HG03354 (cell line): ENCODE results near the gene MMP24OS.
A peak's percentile ranks its signal among the peaks of the same experiment; 100 is the strongest.

Experiments used
- ATAC-seq: cut with Tn5 transposase; IDR thresholded peaks from one replicate; pipeline ENCODE4 v1.9.1; 2021; ENCODE audit warnings: mild to moderate bottlenecking; ENCODE audit not compliant: unreplicated experiment, poor library complexity, severe bottlenecking

Gene MMP24OS

DNA sequence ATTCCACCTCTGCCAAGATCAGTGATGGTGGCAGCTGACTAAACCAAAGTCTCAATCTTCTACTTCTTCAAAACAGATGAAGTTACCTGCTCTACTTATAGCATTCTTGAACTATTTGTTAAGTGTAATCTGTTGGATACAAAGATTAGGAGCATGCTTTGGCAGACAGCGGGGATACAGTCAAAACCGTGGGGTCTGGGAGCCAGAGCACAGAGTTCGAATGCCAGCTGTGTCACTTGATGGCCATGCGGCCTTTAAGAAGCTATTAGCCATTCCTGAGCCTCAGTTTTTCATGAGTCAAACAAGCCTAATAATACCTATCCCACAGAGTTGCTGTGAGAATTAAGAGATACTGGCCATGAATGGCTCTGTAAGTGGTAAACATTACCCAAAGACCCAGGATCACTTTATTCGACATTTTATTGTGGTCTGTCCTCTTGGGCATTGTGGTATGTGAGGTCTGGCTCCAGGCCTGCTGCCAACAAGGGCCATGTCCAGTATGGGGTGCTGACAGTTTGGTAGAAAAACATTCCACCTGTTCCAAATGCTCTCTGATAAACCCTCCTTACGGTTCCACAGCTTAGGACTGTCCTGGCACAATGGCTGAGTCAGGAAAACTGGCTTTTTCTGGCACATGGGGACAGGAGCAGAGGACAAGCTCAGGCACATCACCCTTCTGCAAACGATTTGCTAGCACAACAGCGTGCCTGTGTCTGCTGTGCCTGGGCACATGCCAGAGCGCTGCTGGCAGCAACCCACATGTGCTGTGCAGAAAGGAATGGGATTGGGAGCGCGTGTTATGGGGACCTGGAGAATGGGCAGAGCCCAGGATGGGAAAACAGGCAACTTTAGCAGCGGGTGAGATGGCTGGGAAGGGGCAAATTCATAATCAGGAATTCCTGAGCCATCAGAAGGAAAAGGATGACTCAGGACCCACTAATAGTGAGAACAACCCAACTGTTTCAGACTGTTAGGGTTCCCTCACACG lies 30.0 kb upstream of the MMP24OS start:
- no peak for ATAC-seq

DNA sequence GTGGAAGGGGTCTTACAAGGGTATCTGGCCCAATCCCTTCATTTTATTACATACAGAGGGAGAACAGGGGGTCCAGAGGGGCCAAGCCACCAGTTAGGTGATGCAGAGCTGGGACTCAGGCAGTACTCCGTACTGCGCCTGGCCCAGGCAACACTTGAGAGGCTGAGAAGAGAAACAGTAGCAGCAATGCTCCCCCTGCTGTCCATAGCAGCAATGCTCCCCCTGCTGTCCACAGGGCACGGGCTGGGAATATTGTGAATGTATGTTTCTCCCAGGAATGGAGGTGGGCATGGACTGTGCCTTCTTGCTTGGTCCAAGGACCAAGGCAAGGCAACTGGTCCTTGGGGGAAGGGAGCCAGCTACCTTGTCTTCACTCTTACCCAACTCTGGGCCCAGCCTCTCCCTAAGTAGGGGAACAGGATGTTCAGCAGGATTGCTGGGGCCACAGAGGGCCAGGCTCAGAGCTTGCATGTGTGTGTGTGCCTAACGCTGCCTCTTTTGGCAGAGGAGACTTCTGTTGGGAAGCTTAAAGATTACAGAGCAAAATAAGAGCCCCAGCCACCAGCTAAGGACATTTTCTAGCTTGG lies 29.1 kb upstream of the MMP24OS start:
- no peak for ATAC-seq

DNA sequence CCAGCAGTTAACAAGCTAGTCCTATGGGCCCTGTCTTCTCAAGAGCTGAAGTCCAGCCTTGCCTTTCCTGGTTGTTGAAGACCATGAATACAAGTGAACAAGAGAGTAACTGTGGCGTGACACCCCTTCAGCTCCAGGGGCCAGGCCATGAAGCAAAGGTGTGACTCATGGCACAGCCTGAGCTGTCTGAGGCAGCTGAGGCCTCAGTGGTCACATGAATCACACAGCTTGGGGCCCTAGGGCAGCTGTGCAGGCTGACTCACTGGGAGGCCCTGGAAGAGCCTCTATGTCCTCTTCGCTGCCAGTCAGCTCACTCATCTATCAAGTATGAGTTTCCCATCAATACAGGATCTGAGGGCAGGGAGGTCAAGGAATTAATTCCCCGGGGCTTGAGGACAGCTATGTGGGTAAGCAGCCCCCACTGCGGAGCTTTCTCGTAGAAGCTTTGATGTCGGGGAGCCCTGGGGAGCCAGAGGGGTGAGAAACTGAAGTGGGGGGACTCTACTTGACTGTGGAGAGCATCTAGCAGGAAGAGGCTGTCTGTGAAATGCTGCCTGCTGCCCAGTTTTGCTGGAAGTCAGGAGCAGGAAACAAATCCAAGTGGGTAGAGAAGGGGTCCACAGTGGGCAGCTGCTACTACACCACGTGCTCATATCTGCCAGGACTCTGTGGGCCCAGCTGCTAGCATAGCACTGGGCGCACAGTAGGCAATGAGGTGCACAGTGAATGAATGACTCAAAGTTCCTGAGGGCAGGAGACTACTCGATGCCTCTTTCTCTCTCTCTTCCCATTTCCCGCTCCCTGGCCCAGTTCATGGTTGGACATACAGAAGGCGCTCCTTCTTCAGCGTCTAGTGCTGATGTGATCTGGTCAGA lies 28.0 kb upstream of the MMP24OS start:
- ATAC-seq, result no peak

DNA sequence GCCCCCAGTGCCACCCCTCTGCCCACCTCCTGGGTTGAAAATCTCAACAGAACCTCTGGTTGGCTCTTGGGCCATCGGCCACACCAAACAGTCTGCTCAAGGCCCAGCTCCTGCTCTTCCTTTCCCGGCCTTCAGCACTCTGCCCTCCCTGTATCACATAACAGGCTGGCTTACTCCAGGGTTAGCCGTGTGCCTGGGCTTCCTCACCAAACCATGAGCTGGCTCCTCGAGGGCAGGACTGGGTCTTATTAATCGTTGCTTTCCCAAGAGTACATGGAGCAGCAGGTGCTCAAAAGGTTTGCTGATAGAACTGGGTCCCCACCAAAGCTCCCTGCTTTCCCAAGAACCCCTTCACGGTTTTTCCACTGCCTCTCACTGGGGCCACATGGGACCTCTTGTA lies 27.0 kb upstream of the MMP24OS start:
- no peak for ATAC-seq

DNA sequence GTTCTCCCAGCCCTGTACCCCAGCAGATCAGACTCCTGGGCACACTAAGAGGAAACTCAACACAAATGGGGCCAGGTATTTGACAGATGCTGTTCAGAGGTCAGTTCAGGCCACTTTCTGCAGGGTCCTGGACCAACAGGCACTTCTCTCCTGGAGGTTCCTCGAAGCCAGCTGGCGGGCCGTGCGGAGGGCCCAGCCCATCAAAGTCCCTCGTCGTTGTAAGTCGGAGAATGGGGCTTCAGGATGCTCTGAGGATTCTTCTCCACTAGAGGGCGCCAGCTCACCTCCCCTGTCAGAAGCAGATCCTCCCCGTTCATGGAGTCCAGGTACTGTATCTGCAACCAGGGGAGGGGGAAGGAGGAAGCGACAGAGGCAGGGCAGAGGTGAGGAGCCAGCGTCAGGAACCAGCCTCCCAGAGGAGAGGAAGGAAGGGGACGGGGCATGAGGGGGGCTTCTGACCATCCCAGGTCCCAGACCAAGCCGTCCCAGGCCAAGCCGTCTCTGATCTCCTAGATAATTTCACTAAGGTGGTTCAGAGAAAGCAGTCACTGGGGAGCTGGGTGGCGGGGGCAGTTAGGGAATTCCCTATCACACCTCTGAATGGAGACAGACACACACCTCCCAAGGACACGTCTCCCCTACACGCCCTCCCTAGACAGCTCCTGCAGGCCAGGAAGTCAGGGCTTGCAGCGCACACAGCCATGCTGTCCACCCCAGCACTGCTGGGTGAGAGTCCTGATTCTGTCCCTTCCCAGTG lies 26.0 kb upstream of the MMP24OS start:
- peak; percentile 67 for ATAC-seq

DNA sequence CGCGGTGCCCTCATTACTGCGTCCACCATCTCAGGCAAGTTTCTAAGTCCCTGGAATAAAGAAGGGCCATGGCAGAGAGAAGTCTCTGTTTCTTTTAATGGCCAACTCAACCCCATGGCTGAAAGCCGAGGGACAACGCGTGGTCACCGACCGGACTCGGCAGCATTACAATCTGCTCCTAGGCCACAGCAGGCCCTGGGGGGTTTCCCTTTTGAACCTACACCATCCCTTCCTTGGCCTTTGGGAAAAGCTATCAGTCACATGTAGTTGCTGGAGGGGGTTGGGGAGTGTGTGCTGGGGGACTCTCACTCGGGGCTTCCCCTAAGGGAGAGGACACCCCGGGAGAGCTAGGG lies 25.4 kb upstream of the MMP24OS start:
- ATAC-seq, result no peak

DNA sequence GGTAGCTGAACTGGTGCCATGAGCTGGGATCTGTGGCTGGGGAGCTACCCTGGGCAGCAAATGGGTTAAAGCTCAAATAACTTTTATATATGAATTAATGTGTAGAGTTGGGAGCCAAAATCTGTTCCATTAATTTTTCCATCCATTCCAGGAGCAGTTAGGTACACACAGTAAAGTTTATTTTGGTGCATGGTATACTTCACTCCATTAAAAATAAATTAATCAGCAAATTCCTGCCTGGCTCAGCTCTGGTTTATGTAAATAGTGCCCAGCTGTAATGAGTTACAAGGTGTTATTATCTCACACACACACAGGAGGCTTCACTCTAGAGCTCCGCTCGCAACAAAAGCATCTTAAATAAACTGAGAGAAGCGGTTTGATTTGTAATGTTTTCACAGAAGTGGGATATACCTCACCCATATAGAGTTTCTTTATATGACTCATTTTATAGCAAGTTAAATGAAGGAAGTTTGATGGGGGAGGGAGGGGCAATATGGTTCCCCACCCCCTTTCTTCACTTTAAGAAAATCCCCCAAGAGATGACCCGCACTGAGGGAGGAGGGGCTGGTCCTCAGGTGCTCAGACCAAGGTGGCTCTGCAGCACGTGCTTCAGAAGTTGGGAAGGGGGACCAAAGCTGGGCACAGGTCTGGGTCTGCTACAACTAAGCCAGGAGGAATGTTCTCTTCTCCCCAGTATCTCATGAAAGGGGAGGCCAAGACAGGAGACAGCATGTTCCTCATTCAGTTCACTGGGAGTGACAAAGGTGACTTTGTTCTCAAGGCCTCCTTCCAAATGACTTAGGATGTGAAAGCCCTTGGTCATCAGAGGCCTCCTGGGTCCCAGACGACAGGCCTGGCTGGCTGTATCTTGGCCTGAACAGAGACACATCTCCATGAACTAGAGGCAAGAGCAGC lies 24.8 kb upstream of the MMP24OS start:
- no peak for ATAC-seq

DNA sequence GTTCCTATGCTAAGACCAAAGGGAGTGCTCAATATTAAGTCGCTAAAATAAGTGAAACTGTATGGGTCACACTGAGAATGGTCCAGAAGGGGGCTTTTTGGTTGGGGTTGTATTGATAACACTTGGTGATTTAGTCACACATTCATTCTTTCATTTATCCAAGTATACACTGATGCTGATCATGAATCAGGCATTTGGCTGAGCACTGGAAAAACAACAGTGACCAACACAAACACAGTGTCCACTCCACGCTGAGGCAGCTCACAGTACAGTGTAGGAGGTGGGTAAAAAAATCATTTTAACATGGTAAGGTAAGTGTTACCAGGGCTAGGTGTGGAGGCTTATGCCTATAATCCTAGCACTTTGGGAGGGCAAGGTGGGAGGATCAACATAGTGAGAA lies 23.5 kb upstream of the MMP24OS start:
- no peak for ATAC-seq

DNA sequence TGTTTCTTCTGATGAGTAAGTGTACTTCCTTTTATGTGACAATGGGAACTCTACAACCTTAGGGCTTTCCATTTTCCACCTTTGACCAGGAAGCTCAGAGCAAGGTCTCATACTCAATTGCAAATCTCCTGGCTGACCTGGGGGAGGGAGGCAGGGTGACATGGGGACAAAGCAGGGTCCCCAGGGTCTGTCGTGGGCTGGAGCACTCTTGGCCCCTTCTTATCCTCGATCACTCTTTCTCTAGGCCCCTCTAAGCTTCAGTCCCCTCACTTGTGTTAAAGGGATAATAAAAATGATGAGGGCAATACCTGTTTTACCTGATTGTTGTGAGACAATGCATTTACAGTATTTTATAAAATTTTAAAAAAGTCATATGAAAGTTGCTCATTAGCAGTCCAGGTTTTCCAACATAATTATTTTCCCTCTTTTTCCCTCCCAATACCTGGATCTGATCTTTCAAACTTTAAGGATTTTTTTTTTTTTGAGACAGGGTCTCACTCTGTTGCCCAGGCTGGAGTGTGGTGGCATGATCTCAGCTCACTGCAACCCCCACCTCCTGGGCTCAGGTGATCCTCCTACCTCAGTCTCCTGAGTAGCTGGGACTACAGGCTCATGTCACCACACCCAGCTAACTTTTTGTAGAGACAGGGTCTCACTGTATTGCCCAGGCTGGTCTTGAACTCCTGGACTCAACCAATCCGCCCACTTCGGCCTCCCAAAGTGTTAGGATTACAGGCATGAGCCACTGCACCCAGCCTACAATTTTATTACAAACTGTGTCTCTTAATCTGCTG lies 22.7 kb upstream of the MMP24OS start:
- no peak for ATAC-seq

DNA sequence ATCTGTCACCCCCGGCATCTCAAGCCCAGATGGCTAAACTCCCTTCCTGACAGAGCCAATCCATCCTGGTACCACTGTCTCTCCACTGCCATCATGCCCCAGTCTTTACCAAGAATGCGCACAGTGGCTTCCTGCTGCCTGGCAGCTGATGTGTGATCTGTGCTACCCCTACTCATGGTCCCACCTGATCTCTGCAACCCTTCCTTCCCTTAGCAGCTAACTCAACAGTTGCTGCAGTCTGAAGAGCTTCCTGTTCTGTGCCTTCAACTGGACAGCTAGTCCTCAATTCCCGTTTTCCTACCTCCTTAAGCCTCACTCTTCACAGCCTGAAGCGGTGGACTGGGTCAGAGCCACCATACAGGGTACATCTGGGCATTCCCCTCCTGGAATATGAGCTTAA lies 21.9 kb upstream of the MMP24OS start:
- no peak for ATAC-seq

DNA sequence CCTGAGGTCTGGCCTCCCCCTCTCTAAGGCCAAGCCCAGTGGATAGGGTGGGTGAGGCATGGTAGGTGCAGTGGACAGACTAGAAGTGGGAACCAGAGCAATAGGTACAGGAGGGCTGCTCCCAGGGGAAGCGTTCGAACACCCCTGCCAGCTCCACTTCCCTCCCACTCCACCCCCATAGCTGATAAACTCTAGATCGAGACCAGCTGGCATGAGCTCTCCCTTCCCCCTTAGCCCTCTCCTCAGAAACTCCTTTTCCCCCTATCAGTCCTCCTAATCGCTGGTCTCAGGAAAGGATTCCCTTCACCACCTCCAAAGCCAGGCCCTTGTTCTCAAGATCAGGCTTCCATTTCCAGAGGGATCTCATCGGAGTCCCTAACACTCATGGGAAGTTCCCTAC lies 20.3 kb upstream of the MMP24OS start:
- ATAC-seq, result no peak

DNA sequence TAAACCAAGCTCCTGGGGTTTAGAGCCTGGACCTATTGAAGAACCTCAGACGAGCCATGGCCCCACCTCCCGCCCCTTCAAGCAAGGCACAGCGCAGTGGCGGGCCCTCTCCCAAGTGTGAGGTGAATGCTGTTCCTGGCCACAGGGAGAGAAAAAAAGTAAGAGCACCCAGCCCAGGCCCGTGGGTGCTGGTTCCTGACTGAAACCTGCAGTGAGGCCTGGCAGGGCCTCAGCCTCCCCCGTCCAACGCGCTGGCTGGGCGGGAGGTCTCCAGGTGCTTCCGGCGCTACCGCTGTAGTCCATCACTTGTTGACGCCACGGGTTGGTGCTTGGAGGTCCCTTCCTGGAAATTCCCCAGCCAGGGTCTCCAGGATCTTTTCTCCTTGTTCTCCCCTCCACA lies 19.8 kb upstream of the MMP24OS start:
- no peak for ATAC-seq

DNA sequence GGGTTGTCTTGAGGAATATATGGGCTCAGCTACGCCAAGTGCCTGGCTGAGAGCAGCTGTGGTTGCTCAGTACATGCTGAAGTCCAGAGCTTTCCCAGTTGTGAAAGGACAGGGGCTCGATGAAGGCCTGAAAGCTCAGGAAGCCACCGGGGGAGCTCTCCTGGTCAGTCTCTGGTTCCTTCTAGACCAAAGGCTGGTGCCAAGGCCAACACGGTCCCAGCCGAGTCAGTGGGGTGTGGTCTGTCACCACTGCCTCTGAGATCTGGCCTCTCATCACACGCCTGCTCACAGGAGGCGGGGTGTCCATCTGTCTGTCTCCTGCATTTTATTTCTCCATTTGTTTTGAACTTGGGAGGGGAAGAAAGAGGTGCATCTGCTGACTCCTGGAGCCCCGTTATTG lies 19.2 kb upstream of the MMP24OS start:
- no peak for ATAC-seq

DNA sequence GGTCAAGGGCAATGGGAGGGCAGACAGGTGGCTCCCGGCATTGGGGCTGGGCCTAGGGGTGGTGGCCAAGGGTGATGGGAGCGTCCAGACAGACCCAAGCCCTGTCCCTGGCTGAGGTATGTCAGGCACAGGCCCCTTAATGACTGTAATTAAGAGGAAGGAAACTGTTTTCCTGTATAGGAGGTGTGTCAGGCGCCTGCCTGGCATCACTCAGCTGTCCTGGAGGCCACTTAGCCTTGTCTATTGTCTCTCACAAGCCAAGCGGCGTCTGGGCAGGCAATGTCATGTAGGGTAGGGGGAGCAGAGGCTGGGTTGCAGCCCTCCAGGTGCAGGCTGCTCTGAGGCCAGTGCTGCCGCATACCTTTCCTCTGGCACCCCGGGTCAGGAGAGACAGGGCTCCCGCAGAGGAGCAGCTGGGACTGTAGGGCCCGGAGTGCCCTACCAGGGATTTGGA lies 18.2 kb upstream of the MMP24OS start:
- ATAC-seq, result no peak

DNA sequence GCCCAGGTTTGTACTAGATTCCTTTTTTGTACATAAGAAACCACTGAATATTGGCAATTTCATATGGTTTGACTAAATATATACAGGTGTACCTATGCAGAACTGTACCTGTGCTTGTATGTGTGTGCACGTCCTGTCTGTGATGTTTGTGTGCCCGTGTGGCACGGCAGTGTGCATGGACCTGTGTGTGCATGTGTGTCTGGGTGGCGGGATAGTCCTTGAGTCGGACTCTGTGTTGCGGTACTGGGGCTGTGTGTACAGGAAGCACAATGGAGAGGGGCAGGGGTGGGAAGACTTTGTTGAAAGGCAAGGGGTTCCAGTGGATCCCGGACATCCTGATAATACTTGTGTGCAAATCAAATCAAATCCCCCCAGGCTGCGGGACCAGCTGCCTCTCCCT lies 17.8 kb upstream of the MMP24OS start:
- ATAC-seq, result no peak

DNA sequence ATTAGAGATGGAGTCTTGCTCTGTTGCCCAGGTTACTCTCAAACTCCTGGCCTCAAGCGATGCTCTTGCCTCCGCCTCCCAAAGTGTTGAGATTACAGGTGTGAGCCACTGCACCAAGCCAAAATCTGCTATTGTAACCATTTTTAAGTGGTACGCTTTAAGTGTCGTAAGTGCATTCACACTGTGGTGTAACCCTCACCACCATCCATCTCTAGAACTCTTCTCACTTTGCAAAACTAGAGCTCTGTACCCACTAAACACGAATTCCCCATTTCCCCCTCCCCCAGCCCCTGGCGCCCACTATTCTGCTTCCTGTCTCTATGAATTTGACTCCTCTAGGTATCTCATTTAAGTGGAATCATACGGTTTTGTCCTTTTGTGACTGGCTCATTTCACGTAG lies 17.1 kb upstream of the MMP24OS start:
- ATAC-seq, result no peak

DNA sequence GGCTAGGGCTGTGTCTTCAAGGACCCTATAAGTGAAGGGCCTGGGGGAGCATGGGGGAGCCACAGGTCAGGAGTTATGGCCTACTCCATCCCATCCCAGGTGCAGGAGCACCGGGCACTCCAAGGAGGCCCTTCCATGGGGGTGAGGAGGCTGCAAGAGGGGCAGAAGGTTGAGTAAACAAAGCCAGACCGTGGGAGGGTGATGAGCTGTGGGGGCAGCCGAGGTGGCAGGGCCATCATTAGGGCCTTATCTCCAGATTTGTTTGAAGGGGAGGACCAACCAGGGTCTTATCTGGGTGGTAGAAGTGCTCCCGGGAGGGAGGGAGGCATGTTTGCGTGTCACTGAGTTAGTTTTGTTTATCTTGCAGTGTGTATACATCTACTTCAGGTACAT lies 16.4 kb upstream of the MMP24OS start:
- ATAC-seq, result no peak
